ENCODE data around the gene VMAC.
A peak's percentile ranks its signal among the peaks of the same experiment; 100 is the strongest.

Gene VMAC

DNA sequence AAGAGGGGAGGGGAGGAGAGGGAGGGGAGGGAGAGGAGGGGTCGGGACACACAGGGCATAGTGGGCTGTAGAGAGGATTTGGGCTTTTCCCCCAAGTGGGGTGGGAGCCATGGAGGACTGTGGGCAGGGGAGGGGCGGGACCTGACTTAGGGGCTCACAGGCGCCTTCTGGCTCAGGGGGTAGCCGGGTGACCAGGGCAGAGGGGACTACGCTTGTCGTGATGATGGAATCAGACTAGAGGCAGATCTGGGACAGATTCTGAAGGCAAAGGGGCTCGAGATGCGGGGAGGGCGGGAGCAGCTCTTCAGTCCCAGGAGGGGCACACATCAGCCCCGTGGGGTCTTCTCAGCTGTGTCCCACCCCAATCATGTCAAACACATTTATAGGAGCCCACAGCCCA lies 14.6 kb upstream of the VMAC start:
- TF ChIP-seq, protein P1, sequence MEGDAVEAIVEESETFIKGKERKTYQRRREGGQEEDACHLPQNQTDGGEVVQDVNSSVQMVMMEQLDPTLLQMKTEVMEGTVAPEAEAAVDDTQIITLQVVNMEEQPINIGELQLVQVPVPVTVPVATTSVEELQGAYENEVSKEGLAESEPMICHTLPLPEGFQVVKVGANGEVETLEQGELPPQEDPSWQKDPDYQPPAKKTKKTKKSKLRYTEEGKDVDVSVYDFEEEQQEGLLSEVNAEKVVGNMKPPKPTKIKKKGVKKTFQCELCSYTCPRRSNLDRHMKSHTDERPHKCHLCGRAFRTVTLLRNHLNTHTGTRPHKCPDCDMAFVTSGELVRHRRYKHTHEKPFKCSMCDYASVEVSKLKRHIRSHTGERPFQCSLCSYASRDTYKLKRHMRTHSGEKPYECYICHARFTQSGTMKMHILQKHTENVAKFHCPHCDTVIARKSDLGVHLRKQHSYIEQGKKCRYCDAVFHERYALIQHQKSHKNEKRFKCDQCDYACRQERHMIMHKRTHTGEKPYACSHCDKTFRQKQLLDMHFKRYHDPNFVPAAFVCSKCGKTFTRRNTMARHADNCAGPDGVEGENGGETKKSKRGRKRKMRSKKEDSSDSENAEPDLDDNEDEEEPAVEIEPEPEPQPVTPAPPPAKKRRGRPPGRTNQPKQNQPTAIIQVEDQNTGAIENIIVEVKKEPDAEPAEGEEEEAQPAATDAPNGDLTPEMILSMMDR (IDR thresholded peaks at IDR 0.05; ENCODE audit: control insufficient read depth, extremely low read depth, insufficient read depth), result no peak
- DNase-seq (ENCODE audit: low read depth), result no peak
- no peak overlapping the region for H3K4me3 ChIP-seq (ENCODE audit: low read depth, low read length)

DNA sequence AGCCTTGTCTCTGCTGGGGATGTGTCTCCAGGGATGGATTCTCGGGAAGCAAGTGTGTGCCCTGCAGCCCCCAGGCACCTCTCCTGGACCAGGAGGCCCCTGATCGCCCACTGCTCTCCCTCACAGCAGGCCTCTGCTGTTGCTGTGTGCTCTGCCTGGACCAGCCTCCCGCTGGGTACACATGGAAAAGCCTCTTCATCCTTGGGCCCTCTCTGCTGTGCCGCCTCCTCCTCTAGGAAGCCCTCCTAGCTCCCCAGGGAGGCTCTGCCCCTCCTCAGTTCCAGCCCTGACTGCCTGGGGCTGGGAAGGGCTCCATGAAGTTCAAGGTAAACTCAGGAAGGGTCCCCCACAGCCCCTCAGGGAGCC lies 13.1 kb upstream of the VMAC start:
- H3K4me3 ChIP-seq (ENCODE audit: low read depth, low read length), result no peak overlapping the region
- TF ChIP-seq, protein P1 (IDR thresholded peaks at IDR 0.05; ENCODE audit: control insufficient read depth, extremely low read depth, insufficient read depth), result no peak
- no peak for DNase-seq (ENCODE audit: low read depth)

DNA sequence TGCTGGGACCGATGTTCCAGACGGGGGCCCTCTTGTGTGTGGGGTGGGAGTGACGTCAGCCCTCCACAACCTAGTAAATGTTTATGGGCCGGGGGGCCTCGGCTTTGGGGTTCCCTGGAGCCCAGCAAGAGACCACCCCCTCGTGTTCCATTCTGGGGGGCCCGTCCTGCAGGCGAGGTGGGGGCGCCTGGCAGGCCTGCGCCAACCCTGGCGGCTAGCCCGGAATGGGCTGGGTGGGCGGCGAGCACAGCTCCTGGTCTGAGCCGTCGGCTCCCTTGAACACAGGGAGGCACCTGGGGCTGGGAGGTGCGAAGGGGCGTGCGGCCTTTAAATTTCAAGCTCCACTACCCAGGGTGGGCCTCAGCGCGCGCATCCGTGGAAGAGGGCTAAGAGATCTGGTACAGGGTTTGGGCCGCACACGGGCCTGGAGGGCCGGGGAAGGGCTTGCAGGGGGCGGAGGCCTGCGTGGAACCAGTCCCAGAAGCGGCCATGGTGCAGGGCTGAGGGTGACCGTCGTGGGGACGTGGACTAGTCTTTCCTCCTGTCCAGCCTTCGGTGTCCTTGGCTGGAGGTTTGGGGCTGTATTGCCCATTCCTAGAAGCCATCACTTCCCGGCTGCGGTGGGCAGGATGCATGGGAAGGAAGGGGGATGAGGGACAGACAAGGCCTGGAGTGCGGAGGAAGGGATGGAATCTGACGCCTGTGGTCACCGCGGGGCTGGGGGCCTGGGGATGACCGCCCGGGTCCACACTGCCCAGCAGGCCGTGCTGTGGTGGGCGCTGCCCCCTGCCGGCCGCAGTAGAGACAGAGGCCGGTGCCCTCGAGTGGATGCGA lies 12.5 kb upstream of the VMAC start:
- DNase-seq (ENCODE audit: low read depth), result no peak
- no peak overlapping the region for H3K4me3 ChIP-seq (ENCODE audit: low read depth, low read length)
- TF ChIP-seq, protein P1 (IDR thresholded peaks at IDR 0.05; ENCODE audit: control insufficient read depth, extremely low read depth, insufficient read depth), result peak; percentile 66

DNA sequence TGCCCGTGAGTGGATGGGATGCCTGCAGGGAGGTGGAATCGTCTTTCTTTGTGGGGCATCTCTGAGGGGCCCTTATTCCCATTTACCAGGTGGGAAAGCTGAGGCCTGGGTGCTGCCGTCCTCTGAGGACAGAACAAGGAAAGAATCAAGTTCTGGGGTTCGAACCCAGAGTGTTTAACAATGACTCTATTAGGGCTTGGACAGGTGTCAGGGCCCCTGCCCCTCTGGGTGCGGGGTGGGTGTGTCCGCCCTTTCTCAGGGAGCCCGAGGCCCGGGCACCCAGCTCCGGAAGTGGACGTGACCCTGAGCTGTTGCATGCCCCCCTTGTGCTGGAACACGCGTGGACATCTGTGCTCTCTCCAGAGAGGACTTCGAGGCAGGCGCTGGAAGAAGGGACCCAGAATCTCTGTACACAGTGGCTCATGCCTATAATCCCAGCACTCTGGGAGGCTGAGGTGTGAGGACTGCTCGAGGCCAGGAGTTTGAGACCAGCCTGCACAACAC lies 11.8 kb upstream of the VMAC start:
- no peak for DNase-seq (ENCODE audit: low read depth)
- H3K4me3 ChIP-seq (ENCODE audit: low read depth, low read length), result no peak overlapping the region
- TF ChIP-seq, protein P1 (IDR thresholded peaks at IDR 0.05; ENCODE audit: control insufficient read depth, extremely low read depth, insufficient read depth), result no peak

DNA sequence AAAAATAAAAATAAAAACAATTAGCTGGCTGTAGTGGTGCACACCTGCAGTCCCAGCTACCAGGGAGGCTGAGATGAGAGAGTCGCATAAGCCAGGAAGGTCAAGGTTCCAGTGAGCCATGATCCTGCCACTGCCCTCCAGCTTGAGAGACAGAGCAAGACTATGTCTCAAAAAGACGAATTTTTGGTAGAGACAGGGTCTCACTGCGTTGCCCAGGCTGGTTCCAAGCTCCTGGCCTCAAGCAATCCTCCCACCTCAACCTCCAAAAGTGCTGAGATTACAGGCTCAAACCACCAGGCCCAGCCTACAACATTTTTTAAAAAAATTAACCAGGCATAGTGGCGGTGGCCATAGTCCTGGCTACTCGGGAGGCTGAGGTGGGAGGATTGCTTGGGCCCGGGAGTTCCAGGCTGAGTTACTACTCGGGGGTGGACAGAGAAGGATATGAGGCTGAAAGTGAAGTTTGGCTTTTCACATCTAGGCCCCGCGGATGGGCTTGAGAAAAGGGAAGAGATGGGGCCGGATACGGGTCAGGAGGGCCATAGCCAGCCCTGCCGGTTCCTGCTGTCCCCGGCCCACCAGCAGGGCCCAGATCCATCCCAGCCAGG lies 11.3 kb upstream of the VMAC start:
- TF ChIP-seq, protein P1 (IDR thresholded peaks at IDR 0.05; ENCODE audit: control insufficient read depth, extremely low read depth, insufficient read depth), result no peak
- no peak overlapping the region for H3K4me3 ChIP-seq (ENCODE audit: low read depth, low read length)

DNA sequence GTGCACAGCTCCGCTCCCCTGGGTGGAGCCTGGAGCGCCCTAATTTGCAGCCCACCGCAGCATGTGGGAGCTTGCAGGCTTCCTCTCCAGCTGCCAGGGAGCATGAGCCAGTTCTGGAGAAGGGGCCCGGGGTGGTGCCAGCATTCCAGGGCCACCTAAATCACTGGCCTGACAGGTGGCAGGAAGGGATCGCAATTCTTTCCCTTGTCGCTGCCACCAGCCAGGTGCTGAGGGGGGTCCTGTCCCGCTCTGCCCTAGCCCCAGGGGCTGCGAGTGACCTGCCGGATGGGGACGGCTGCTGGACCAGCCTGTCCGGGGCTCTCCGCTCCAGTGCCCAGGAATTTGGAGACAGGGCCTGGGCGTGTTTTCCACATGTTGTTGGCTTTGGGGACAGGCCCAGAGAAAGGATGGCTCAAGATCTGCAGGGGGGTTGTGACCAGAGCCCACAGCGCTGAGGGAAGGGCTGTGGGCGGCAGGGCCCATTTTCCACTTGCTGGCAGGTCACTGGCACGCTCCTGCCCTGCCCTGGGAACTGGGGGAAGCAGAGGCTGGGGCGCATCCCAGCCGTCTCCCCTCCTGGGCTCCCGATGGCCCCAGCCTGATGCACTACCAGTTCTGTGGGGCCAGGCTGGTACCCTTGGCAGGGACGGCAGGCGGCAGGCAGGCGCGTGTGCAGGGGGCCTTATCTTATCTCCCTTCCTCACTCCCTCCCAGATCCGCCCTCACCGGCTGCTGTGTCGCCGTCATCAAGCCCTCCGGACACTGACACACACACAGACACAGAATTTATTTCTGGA lies 10.6 kb upstream of the VMAC start:
- TF ChIP-seq, protein P1 (IDR thresholded peaks at IDR 0.05; ENCODE audit: control insufficient read depth, extremely low read depth, insufficient read depth), result no peak
- H3K4me3 ChIP-seq (ENCODE audit: low read depth, low read length), result no peak overlapping the region
- no peak for DNase-seq (ENCODE audit: low read depth)

More for the DNA sequence above, 11.3 kb upstream of the VMAC start:
- DNase-seq (ENCODE audit: low read depth), result no peak
